Heart right ventricle (tissue), 16 donors: ENCODE measurements around the gene ELMO1. TPM values are rescaled to one million over a fixed set of nuclear protein-coding genes. Genes with fewer than 3 reads are reported as not detected.
A peak's percentile ranks its signal among the peaks of the same experiment; 100 is the strongest.

ENCODE experiments used
- ATAC-seq, 8 donors: fragments of 200-7000 bp; cut with Tn5 transposase; one replicate each; pipeline ENCODE4 v1.9.1; 2020; ENCODE audit warnings: mild to moderate bottlenecking in 8 of 8, moderate library complexity in 8 of 8, moderate number of reproducible peaks in 1 of 8
- DNase-seq, 2 donors: peaks; one replicate each; pipeline ENCODE4 v3.0.0-alpha.2; 2020
- H3K27ac ChIP-seq, 10 donors: fragments of 200-600 bp; sonication (generic) in 2 of 10; one replicate each; pipeline versions ENCODE4 v1.5.0 to v1.8.0; 2020 to 2022; ENCODE audit warnings: mild to moderate bottlenecking in 3 of 10
- H3K27me3 ChIP-seq, 7 donors: fragments of 200-600 bp; one replicate each; pipeline ENCODE4 v1.8.0; 2021 to 2022; ENCODE audit warnings: mild to moderate bottlenecking in 2 of 7
- H3K36me3 ChIP-seq, 9 donors: fragments of 200-600 bp; sonication (generic) in 1 of 9; one replicate each; pipeline versions ENCODE4 v1.5.0 to v1.8.0; 2020 to 2022; ENCODE audit warnings: mild to moderate bottlenecking in 2 of 9
- H3K4me1 ChIP-seq, 9 donors: fragments of 200-600 bp; sonication (generic) in 1 of 9; one replicate each; pipeline versions ENCODE4 v1.5.0 to v1.8.0; 2020 to 2022; ENCODE audit warnings: mild to moderate bottlenecking in 4 of 9
- H3K4me3 ChIP-seq, 10 donors: fragments of 200-600 bp; sonication (generic) in 2 of 10; one replicate each; pipeline versions ENCODE4 v1.5.0 to v1.8.0; 2020 to 2022; ENCODE audit warnings: mild to moderate bottlenecking in 7 of 10, moderate library complexity in 2 of 10
- H3K9me3 ChIP-seq, 11 donors: fragments of 200-600 bp in 10 of 11; sonication (generic) in 2 of 11; one replicate each; pipeline versions ENCODE4 v1.5.0 to v1.8.0; 2013 to 2022; ENCODE audit warnings: mild to moderate bottlenecking in 2 of 11, control low read depth in 1 of 11, moderate library complexity in 1 of 11
- WGBS, 2 donors: extraction: QIAGEN DNeasy Blood & Tissue Kit; methylation state at CpG; one replicate each; pipeline ENCODE4 v1.1.7; 2013; ENCODE audit warnings: inconsistent platforms in 1 of 2; 5-methylcytosine and 5-hydroxymethylcytosine counted together
- intact Hi-C, 10 donors: fragments of 100-400 bp; cut with DNase I; formaldehyde crosslinking; loops; one replicate each; pipeline versions ENCODE4 v1.11.1 to v1.14.2; 2022
- polyA plus RNA-seq, 2 donors: library from polyadenylated mRNA; stranded (reverse); fragments of 200-250 nt; gene quantifications; one replicate each; pipeline ENCODE4 v1.2.3, GENCODE V29; 2013
- total RNA-seq, 10 donors: library from RNA; stranded (reverse); fragmentation: NEBNext Ultra II Directional in 3 of 10; extraction: Animal tissue kit (Norgen Biotek cat#: 25700) in 3 of 10; gene quantifications; one replicate each; pipeline versions ENCODE4 v1.2.1 to v1.2.4, GENCODE V29; 2021 to 2023
- TF ChIP-seq, protein P1 (sequence below), 9 donors: fragments of 200-600 bp; sonication (generic) in 2 of 9; IDR thresholded peaks; one replicate each; pipeline versions ENCODE4 v1.5.0 to v1.8.0; 2021 to 2022; ENCODE audit warnings: antibody characterized with exemption in 9 of 9, mild to moderate bottlenecking in 5 of 9, moderate library complexity in 1 of 9
- donor health status: Arrhythmogenic right ventricular cardiomyopathy.
- donor health status: ischemic (EF 13 %, LVEDD 7.1; RV severe dilation, severe dysfunction).
- donor health status: healthy with polysubstance abuse.
- donor health status: DM: no; HTN: yes; CAD: no.
- donor health status: DM: no; HTN: no; CAD: no.
- donor health status: ischemic (EF 25% LVEDD 6.9; RV normal size, moderate dysfunction).
- donor health status: ischemic (EF 25% LVEDD 5.7; RV mildly dilated, moderate dysfunction).
- donor health status: healthy.
- donor health status: DM: yes; HTN: yes; CAD: no.
- donor health status: Ischemic cardiomyopathy.
- donor health status: ischemic (EF 35%, LVEDD 5.7; RV mildly dilated, moderate dysfunction).
- donor health status: nonischemic (EF 11% LVEDD 7.7; RV severe dilation, severe dysfunction).
- donor health status: DM: yes; HTN: yes; CAD: no.
- donor health status: PGD.
- donor health status: ischemic (EF 29% LVEDD 5.4; RV normal size, mild dysfunction).
- donor health status: nonischemic (EF 23%, LVEDD 6.1; RV moderate dilation, normal function).

Gene ELMO1
- total and polyA plus RNA-seq, 12 donors = 8.5 to 18.0 (median 13.9) TPM

DNA sequence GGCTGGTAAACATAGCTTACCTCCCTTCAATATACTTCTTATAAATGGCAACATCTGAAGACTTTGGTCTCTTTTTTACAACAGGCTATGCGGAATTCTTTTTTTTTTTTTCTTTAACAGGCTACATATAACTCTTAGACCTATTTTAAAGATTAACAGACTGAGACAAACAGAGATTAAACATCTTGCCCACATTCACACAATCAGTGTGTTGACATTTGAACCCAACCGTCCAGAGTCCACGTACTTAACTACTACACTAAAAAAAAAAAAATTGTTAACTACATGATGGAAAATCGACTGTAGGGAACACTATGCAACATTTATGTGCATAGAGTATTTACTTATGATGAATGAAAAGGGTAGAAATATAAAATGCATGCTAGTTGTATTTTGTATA lies 298.5 kb downstream of the ELMO1 start:
- H3K27ac ChIP-seq = no peak overlapping the region
- H3K9me3 ChIP-seq = peaks cover 0 to 6% (median 0%) of the 10 kb centered on the region in 11 donors
- ATAC-seq (no peak), DNase-seq (no peak)
- H3K4me3 ChIP-seq = no peak overlapping the region
- 51 to 56% methylated on average over 4 of the region's 4 CpGs for WGBS, 2 donors
- intact Hi-C loops = no loop called here
- peaks cover 0 to 23% (median 0%) of the 10 kb centered on the region in 9 donors for H3K36me3 ChIP-seq
- peaks cover 0 to 14% (median 3%) of the 10 kb centered on the region in 9 donors for H3K4me1 ChIP-seq
- H3K27me3 ChIP-seq = no peaks in the 10 kb centered on the region
- TF ChIP-seq, protein P1, sequence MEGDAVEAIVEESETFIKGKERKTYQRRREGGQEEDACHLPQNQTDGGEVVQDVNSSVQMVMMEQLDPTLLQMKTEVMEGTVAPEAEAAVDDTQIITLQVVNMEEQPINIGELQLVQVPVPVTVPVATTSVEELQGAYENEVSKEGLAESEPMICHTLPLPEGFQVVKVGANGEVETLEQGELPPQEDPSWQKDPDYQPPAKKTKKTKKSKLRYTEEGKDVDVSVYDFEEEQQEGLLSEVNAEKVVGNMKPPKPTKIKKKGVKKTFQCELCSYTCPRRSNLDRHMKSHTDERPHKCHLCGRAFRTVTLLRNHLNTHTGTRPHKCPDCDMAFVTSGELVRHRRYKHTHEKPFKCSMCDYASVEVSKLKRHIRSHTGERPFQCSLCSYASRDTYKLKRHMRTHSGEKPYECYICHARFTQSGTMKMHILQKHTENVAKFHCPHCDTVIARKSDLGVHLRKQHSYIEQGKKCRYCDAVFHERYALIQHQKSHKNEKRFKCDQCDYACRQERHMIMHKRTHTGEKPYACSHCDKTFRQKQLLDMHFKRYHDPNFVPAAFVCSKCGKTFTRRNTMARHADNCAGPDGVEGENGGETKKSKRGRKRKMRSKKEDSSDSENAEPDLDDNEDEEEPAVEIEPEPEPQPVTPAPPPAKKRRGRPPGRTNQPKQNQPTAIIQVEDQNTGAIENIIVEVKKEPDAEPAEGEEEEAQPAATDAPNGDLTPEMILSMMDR (IDR thresholded peaks at IDR 0.05) = no peak

- no peak for DNase-seq
- TF ChIP-seq, protein P1 (IDR thresholded peaks at IDR 0.05) = no peak
- Histone ChIP-seq H3K36me3 (peaks cover 0 to 23% (median 0%) of the 10 kb centered on the region in 9 donors), H3K9me3 (peaks cover 0 to 2% (median 0%) of the 10 kb centered on the region in 11 donors), H3K27ac (no peak overlapping the region), H3K4me3 (no peak overlapping the region), H3K27me3 (no peaks in the 10 kb centered on the region), H3K4me1 (peaks cover 0 to 14% (median 3%) of the 10 kb centered on the region in 9 donors)
- no peak for ATAC-seq
- intact Hi-C loops = no loop called here
Measured at GRCh38 chr7:37149773-37150124, 298.9 kb downstream of the ELMO1 start.

DNA sequence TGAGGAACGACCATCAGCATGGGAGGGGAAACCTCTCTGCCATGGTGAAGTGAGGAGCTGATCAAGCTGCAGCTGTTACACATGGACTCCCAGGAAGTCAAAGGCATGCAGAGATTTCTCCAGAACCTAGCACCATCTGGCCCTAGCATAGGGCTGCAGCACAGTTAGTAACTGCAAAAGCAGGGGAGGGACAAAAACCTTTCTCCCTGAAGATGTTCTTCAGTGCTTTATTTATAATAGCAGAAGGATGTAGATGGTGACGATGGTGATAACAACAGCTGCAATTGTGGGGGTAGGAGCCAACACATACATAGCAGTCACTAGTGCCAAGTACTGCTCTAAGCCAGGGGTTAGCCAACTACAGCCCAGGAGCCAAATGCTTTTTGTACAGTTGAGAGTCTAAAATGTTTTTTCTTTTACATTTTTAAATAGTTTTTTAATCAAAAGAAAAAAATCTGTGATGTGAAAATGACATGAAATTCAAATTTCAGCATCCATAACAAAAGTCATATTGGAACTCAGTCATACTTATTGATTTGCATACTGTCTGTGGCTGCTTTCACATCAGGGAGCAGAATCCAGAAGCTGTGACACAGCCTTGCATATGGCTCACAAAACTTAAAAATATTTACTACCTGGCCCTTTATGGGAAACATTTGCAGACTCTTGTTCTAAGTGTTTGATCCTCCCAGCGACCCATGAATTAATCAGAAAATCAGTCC lies 299.5 kb downstream of the ELMO1 start:
- DNase-seq (no peak), ATAC-seq (peak in 3 of 8 donors; percentile 35 to 44 (median 39))
- Histone ChIP-seq H3K4me1 (peaks cover 0 to 14% (median 3%) of the 10 kb centered on the region in 9 donors), H3K27me3 (no peaks in the 10 kb centered on the region), H3K4me3 (no peak overlapping the region), H3K9me3 (no peaks in the 10 kb centered on the region), H3K27ac (no peak overlapping the region), H3K36me3 (peaks cover 0 to 23% (median 0%) of the 10 kb centered on the region in 9 donors)
- WGBS, 2 donors = 38 to 49% methylated on average over 3 of the region's 3 CpGs
- TF ChIP-seq, protein P1 (IDR thresholded peaks at IDR 0.05) = no peak
- intact Hi-C loops = no loop called here

DNA sequence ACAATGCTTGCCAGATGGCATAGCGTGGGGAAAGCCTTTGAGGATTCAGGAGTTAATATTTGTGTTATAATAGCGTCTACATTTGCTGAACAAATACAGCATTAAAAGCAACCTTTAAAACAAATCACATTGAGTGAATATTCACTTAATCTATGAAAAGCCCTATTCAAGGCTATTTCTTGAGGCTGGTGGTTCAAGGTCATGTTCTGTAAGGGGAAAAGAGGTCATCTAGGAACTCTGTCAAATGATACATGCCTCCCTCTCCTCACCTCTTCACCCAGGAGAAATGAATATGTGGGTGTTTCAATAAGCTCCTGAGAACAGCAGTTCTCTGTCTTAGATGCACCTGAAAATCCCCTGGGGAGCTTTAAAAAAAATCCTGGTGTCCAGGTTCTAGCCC lies 303.0 kb downstream of the ELMO1 start:
- H3K4me3 ChIP-seq = no peak overlapping the region
- H3K36me3 ChIP-seq = peaks cover 0 to 5% (median 0%) of the 10 kb centered on the region in 9 donors
- 90 to 94% methylated on average over 2 of the region's 2 CpGs for WGBS, 2 donors
- peaks cover 0 to 14% (median 3%) of the 10 kb centered on the region in 9 donors for H3K4me1 ChIP-seq
- no peaks in the 10 kb centered on the region for H3K27me3 ChIP-seq
- no peak overlapping the region for H3K27ac ChIP-seq
- H3K9me3 ChIP-seq = peaks cover 0 to 9% (median 2%) of the 10 kb centered on the region in 11 donors
- intact Hi-C loops = no loop called here
- TF ChIP-seq, protein P1 (IDR thresholded peaks at IDR 0.05) = no peak
- ATAC-seq (no peak), DNase-seq (no peak)
